Measurements from ENCODE around the gene NSA2.

Gene NSA2

DNA sequence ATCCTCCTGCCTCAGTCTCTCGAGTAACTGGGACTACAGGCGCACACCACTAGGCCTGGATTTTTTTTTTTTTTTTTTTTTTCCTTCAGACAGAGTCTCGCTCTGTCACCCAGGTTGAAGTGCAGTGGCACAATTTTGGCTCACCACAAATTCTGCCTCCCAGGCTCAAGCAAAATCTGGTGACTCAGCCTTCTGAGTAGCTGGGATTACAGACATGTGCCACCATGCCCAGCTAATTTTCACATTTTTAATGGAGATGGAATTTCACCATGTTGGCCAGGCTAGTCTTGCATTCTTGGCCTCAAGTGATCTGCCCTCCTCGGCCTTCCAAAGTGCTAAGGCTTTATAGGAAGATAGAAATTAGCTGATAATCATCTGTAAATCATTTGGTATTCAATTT lies 43.9 kb downstream of the NSA2 start:
- DNase-seq (ENCODE audit: low read depth in 2 of 2, low spot score in 1 of 2) = no peak

GRCh38 chr5:74816875-74817274 lies 49.8 kb downstream of the NSA2 start:
- no peak for DNase-seq (ENCODE audit: low read depth in 2 of 2, low spot score in 1 of 2)

DNA sequence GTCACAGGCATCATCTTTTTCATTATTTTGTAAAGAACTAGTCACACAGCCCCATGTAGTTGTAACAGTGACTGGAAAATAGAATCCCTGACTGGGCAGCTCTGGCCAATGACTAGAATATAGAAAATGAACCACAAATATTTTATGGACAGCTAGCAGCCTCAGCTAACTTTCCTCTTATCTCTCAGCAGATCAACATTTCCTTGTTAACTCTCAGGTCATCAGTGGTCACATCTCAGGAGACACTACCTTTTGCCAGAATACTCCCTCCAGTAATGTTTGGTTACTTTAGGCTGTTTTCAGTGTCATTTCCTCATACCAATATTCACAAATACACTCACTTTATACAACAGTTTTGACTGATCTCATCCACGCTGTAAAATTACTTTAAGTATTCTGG lies 55.2 kb downstream of the NSA2 start:
- DNase-seq (ENCODE audit: low read depth in 2 of 2, low spot score in 1 of 2) = no peak

DNA sequence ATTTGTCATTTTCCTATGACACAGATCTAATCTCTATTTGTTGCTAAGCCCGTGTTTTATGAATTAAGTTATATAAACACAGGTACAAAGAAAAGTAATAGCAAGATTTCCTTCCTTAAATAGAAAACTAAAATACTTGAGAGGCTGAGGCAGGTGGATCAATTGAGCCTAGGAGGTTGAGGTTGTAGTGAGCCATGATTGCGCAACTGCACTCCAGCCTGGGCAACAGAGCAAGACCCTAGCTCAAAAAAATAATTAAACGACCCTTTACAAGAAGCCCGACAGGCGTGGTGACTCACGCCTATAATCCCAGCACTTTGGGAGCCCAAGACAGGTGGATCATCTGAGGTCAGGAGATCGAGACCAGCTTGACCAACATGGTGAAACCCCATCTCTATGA lies 62.4 kb downstream of the NSA2 start:
- DNase-seq (ENCODE audit: low read depth in 2 of 2, low spot score in 1 of 2) = no peak
